Suppressor macrophage treated with lipopolysaccharide for 1 hour (primary cell): ENCODE measurements around the gene LETM1.

Experiments used
- DNase-seq, 3 donors: peaks; one replicate each; pipeline ENCODE4 v3.0.0-alpha.2; 2020 to 2022

Gene LETM1

GRCh38 chr4:1871471-1872021 is 15.6 kb upstream of the LETM1 start:
- DNase-seq: peak in 2 of 3 donors; percentile 33 to 68

- DNase-seq: peak; percentile 91 to 99 (median 97)
Measured at GRCh38 chr4:1870578-1871443, 14.9 kb upstream of the LETM1 start, which contains the start of gene NSD2. Gene NSD2, plus strand, starts transcription at chr4:1871393. Its CDS starts 29,262 bp downstream, at chr4:1900655.

GRCh38 chr4:1870328-1870577 is 14.3 kb upstream of the LETM1 start:
- peak; percentile 73 to 93 (median 83) for DNase-seq

- no peak for DNase-seq
Measured at GRCh38 chr4:1869530-1870327, 13.8 kb upstream of the LETM1 start.

- DNase-seq: no peak
Measured at GRCh38 chr4:1868912-1869311, 13.0 kb upstream of the LETM1 start.

- DNase-seq: no peak
Measured at GRCh38 chr4:1868293-1868692, 12.3 kb upstream of the LETM1 start.

- DNase-seq: no peak
Measured at GRCh38 chr4:1866189-1866661, 10.3 kb upstream of the LETM1 start.

GRCh38 chr4:1864076-1865008 is 8.4 kb upstream of the LETM1 start:
- DNase-seq: no peak

GRCh38 chr4:1863297-1864033 is 7.5 kb upstream of the LETM1 start:
- no peak for DNase-seq

- DNase-seq: no peak
Measured at GRCh38 chr4:1862961-1863296, 7.0 kb upstream of the LETM1 start.

GRCh38 chr4:1862055-1862911 is 6.3 kb upstream of the LETM1 start:
- DNase-seq: peak in 1 of 3 donors; percentile 29

GRCh38 chr4:1859389-1859753 is 3.4 kb upstream of the LETM1 start:
- DNase-seq: no peak

GRCh38 chr4:1857931-1858330 is 2.0 kb upstream of the LETM1 start:
- DNase-seq: no peak

GRCh38 chr4:1856943-1857699 is 1.2 kb upstream of the LETM1 start:
- peak in 2 of 3 donors; percentile 9 to 15 for DNase-seq

GRCh38 chr4:1855333-1856070 is 454 bp downstream of the LETM1 start:
- DNase-seq: peak in 2 of 3 donors; percentile 29 to 53

GRCh38 chr4:1854752-1855151 is 1.2 kb downstream of the LETM1 start:
- no peak for DNase-seq

GRCh38 chr4:1852904-1853623 is 2.9 kb downstream of the LETM1 start:
- no peak for DNase-seq

GRCh38 chr4:1851575-1852410 is 4.2 kb downstream of the LETM1 start:
- DNase-seq: peak in 2 of 3 donors; percentile 30 to 41
